DOHH2 (cell line): ENCODE measurements around the gene ZNF804B.

Experiments used
- CTCF ChIP-seq: fragments of 200-600 bp; sonication (generic); IDR thresholded peaks from one replicate; pipeline ENCODE4 v1.5.1; 2014; ENCODE audit warnings: antibody characterized with exemption, mild to moderate bottlenecking, low read depth, low read length; ENCODE audit not compliant: poor library complexity, severe bottlenecking
- EZH2phosphoT487 ChIP-seq: fragments of 200-600 bp; sonication (generic); IDR thresholded peaks from 2 replicates; pipeline ENCODE4 v1.6.1; 2017; ENCODE audit warnings: borderline replicate concordance, mild to moderate bottlenecking, antibody characterized with exemption, low read length, moderate library complexity, mixed read lengths

GRCh38 chr7:89053130-89053529 is 293.6 kb downstream of the ZNF804B start:
- TF ChIP-seq CTCF (no peak), EZH2phosphoT487 (no peak)
